Left cardiac atrium (tissue), 4 donors: ENCODE results near the gene CGB1. TPM values are rescaled to one million over a fixed set of nuclear protein-coding genes. Genes with fewer than 3 reads are reported as not detected.

Experiments used
- ATAC-seq, 2 donors: fragments of 200-7000 bp; cut with Tn5 transposase; one replicate each; pipeline ENCODE4 v1.9.1; 2020; ENCODE audit warnings: mild to moderate bottlenecking in 2 of 2, moderate library complexity in 2 of 2
- DNase-seq: peaks from one replicate; pipeline ENCODE4 v3.0.0-alpha.2; 2020
- intact Hi-C, 2 donors: fragments of 100-400 bp; cut with DNase I; formaldehyde crosslinking; loops; one replicate each; pipeline versions ENCODE4 v1.14.1 to v1.15.1; 2022 to 2023
- microRNA-seq, 2 donors: library from miRNA; unstranded; fragments of <30 nt; microRNA quantifications; one replicate each; pipeline ENCODE4 v1.2.0, GENCODE V29; 2020
- total RNA-seq, 2 donors: library from RNA; stranded (reverse); fragmentation: NEBNext Ultra II Directional; extraction: Animal tissue kit (Norgen Biotek cat#: 25700); gene quantifications; one replicate each; pipeline ENCODE4 v1.2.1, GENCODE V29; 2021
- donor health status: DM: no; HTN: yes; CAD: no.
- donor health status: DM: no; HTN: yes; CAD: no; lungs with severe emphysema.
- donor health status: DM: yes; HTN: yes; CAD: no.
- donor health status: Dilated cardiomyopathy.

CGB1 gene
- total RNA-seq, 2 donors from 2014 or later = not detected

DNA sequence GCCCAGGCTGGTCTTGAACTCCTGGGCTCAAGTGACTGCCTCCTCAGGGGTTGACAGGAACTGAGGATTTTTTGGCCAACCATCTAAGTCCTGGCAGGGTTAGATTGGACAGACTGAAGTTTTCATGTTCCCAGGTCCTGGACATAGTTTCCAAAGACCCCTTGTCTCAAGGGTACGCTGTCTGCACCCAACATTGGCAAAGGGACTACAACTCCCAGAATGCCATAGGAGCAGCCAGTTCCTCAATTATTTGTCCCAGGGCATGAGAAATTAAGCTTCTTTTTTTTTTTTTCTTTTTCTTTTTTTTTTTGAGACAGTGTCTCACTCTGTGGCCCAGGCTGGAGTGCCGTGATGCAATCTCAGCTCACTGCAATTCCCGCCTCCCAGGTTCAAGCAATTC is 50.5 kb downstream of the CGB1 start:
- intact Hi-C loops = no loop called here

DNA sequence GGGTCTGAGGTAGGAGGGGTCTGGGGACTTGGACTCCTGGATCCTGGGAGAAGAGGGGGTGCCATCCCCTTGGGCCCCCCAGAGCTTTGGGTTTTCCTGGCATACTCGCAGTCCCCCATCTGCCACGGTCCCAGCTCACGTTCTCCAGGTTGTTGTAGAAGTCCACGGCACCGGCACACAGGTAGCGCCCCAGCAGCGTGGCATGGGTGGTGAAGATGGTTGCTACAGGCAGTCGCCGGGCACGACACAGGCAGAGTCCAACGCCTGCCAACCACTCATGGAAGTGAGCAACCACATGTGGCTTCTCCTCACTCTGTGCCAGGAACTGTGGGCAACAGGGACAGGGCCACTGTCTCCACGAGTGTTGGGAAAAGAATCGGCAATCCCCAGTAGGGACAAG is 51.0 kb downstream of the CGB1 start:
- intact Hi-C loops = no loop called here
- ATAC-seq = no peak
- no peak for DNase-seq

More for the DNA sequence above, 50.5 kb downstream of the CGB1 start:
- DNase-seq = no peak
- peak in 1 of 2 donors; percentile 32 for ATAC-seq

Small RNA genes lying within 50 kb of the gene (microRNA-seq; reads per million reads assigned to microRNA genes)
- 0 reads per million in 2 donors for gene MIR6798

Other genes starting within 250 kb of the CGB1 start
- gene BCAT2, start 225.9 kb downstream of the CGB1 start, total RNA-seq = 10 to 100 TPM; 29.8 to 37.7 TPM
- gene HSD17B14, start 200.4 kb downstream of the CGB1 start, total RNA-seq = 1 to 10 TPM; 2.8 to 5.4 TPM
- 10 to 100 TPM; 29.6 to 67.1 TPM for gene PLEKHA4, start 168.3 kb downstream of the CGB1 start, total RNA-seq
- gene PPP1R15A, start 164.5 kb downstream of the CGB1 start, total RNA-seq = 10 to 100 TPM; 67.2 to 78.6 TPM
- gene TULP2, start 138.2 kb downstream of the CGB1 start, total RNA-seq = under 1 TPM in 1 of 2 donors, not detected in 1; 0.50 TPM
- gene NUCB1, start 136.6 kb downstream of the CGB1 start, total RNA-seq = 100 to 1,000 TPM; 279 to 342 TPM
- gene DHDH, start 103.2 kb downstream of the CGB1 start, total RNA-seq = not detected
- 10 to 100 TPM; 28.8 to 36.1 TPM for gene BAX, start 82.0 kb downstream of the CGB1 start, total RNA-seq
- 1,000 to 10,000 TPM; 1,813 to 2,086 TPM for gene FTL, start 71.6 kb downstream of the CGB1 start, total RNA-seq
- gene GYS1, start 43.6 kb downstream of the CGB1 start, total RNA-seq = 10 to 100 TPM; 66.4 to 95.7 TPM
- gene RUVBL2, start 43.0 kb downstream of the CGB1 start, total RNA-seq = 10 to 100 TPM; 39.3 to 50.0 TPM
- under 1 TPM in 1 of 2 donors, not detected in 1; 0.55 TPM for gene LHB, start 19.8 kb downstream of the CGB1 start, total RNA-seq
- not detected for gene CGB3, start 12.6 kb downstream of the CGB1 start, total RNA-seq
- gene CGB2, start 5.0 kb downstream of the CGB1 start, total RNA-seq = not detected
- gene CGB5, start 7.0 kb upstream of the CGB1 start, total RNA-seq = not detected
- not detected for gene CGB8, start 12.2 kb upstream of the CGB1 start, total RNA-seq
- under 1 TPM in 1 of 2 donors, not detected in 1; 0.29 TPM for gene CGB7, start 20.9 kb upstream of the CGB1 start, total RNA-seq
- gene NTF4, start 27.9 kb upstream of the CGB1 start, total RNA-seq = 1 to 10 TPM in 1 of 2 donors, under 1 TPM in 1; 0.81 to 1.2 TPM
- gene KCNA7, start 35.8 kb upstream of the CGB1 start, total RNA-seq = 1 to 10 TPM; 2.4 to 3.0 TPM
- gene SNRNP70, start 48.6 kb upstream of the CGB1 start, total RNA-seq = 100 to 1,000 TPM in 1 of 2 donors, 10 to 100 TPM in 1; 98.3 to 134 TPM
- gene LIN7B, start 77.5 kb upstream of the CGB1 start, total RNA-seq = 10 to 100 TPM; 11.4 to 14.9 TPM
- gene C19orf73, start 82.2 kb upstream of the CGB1 start, total RNA-seq = 1 to 10 TPM in 1 of 2 donors, under 1 TPM in 1; 0.47 to 1.6 TPM
- 10 to 100 TPM in 1 of 2 donors, 1 to 10 TPM in 1; 6.7 to 11.5 TPM for gene PPFIA3, start 82.6 kb upstream of the CGB1 start, total RNA-seq
- 100 to 1,000 TPM; 480 to 499 TPM for gene HRC, start 118.5 kb upstream of the CGB1 start, total RNA-seq
- 10 to 100 TPM; 24.4 to 30.6 TPM for gene TRPM4, start 120.9 kb upstream of the CGB1 start, total RNA-seq